HEK293 (cell line): ENCODE measurements around the gene ZNF574.

Source experiments
- CTCF ChIA-PET: fragments of 350-600 bp; formaldehyde crosslinking; extraction: SDS; loops from one replicate; lab custom pipeline; 2021; ENCODE audit warnings: antibody characterized with exemption; lab: Yijun Ruan, JAX
- POLR2A ChIA-PET: fragments of 300-600 bp; formaldehyde crosslinking; extraction: SDS; loops from one replicate; lab custom pipeline; 2020; ENCODE audit warnings: antibody characterized with exemption, inconsistent platforms; lab: Yijun Ruan, JAX
- H3K27ac ChIP-seq: fragments of 200-500 bp; sonication (Bioruptor generic); 2 replicates; pipeline ENCODE4 v1.5.1; 2014; ENCODE audit warnings: low read depth, low read length, control low read depth, inconsistent platforms; ENCODE audit errors: extremely low read depth
- H3K36me3 ChIP-seq, 2 experiments: fragments of 200-500 bp in 1 of 2; sonication (Bioruptor generic) in 1 of 2; 1 replicate in 1 of 2; 2 replicates in 1 of 2; pipeline ENCODE4 v1.5.1; 2014 to 2017; ENCODE audit warnings: inconsistent platforms in 2 of 2, low read length in 2 of 2; ENCODE audit not compliant: control insufficient read depth in 2 of 2, insufficient read depth in 1 of 2
- H3K4me1 ChIP-seq: fragments of 200-500 bp; sonication (Bioruptor generic); 2 replicates; pipeline ENCODE4 v1.5.1; 2014; ENCODE audit warnings: mild to moderate bottlenecking, low read length, inconsistent platforms; ENCODE audit not compliant: control insufficient read depth, insufficient read depth
- H3K4me3 ChIP-seq: 2 replicates; pipeline ENCODE4 v1.5.1; 2011; ENCODE audit warnings: low read depth, mild to moderate bottlenecking, control low read depth, low read length, moderate library complexity
- H3K9me3 ChIP-seq: fragments of 200-500 bp; sonication (Bioruptor generic); 2 replicates; pipeline ENCODE4 v1.5.1; 2014; ENCODE audit warnings: low read depth, low read length, inconsistent platforms; ENCODE audit not compliant: control insufficient read depth, insufficient read depth
- GLI4 ChIP-seq: fragments of 450-650 bp; formaldehyde crosslinking; IDR thresholded peaks from 2 replicates; pipeline ENCODE4 v1.5.1; 2016; ENCODE audit warnings: missing biosample characterization, missing genetic modification characterization
- OVOL3 ChIP-seq: fragments of 450-650 bp; formaldehyde crosslinking; IDR thresholded peaks from 2 replicates; pipeline ENCODE4 v1.5.1; 2016; ENCODE audit warnings: missing biosample characterization, missing genetic modification characterization
- PRDM1 ChIP-seq: fragments of 450-650 bp; formaldehyde crosslinking; IDR thresholded peaks from 2 replicates; pipeline ENCODE4; 2016; ENCODE audit warnings: missing biosample characterization, missing genetic modification characterization
- REPIN1 ChIP-seq: fragments of 450-650 bp; formaldehyde crosslinking; IDR thresholded peaks from 2 replicates; pipeline ENCODE4 v1.5.1; 2017; ENCODE audit warnings: missing biosample characterization, missing genetic modification characterization, low read depth
- WT1 ChIP-seq: fragments of 450-650 bp; formaldehyde crosslinking; IDR thresholded peaks from 2 replicates; pipeline ENCODE4 v1.5.1; 2016; ENCODE audit warnings: missing biosample characterization, missing genetic modification characterization
- YY1 ChIP-seq: fragments of 450-650 bp; formaldehyde crosslinking; IDR thresholded peaks from 2 replicates; pipeline ENCODE4 v1.5.1; 2018; ENCODE audit warnings: missing biosample characterization, missing genetic modification characterization
- ZBTB21 ChIP-seq: fragments of 450-650 bp; formaldehyde crosslinking; IDR thresholded peaks from 2 replicates; pipeline ENCODE4 v1.5.1; 2017; ENCODE audit warnings: missing biosample characterization, missing genetic modification characterization
- ZBTB7A ChIP-seq: fragments of 450-650 bp; formaldehyde crosslinking; IDR thresholded peaks from 2 replicates; pipeline ENCODE4 v1.5.1; 2016; ENCODE audit warnings: low read depth, missing biosample characterization, missing genetic modification characterization
- ZFP37 ChIP-seq: fragments of 450-650 bp; formaldehyde crosslinking; IDR thresholded peaks from 2 replicates; pipeline ENCODE4 v1.5.1; 2016; ENCODE audit warnings: missing biosample characterization, missing genetic modification characterization
- ZFP69B ChIP-seq: fragments of 450-650 bp; formaldehyde crosslinking; IDR thresholded peaks from 2 replicates; pipeline ENCODE4 v1.5.1; 2016; ENCODE audit warnings: missing biosample characterization, missing genetic modification characterization
- ZNF274 ChIP-seq, 2 experiments: fragments of 200-500 bp in 1 of 2; fragments of 450-650 bp in 1 of 2; sonication (Bioruptor generic) in 1 of 2; formaldehyde crosslinking in 1 of 2; IDR thresholded peaks; 2 replicates each; pipeline versions ENCODE4 v1.5.1 to v1.6.1; 2014 to 2016; ENCODE audit warnings: borderline replicate concordance in 1 of 2, inconsistent platforms in 1 of 2, low read length in 1 of 2, missing biosample characterization in 1 of 2, missing genetic modification characterization in 1 of 2
- ZNF391 ChIP-seq: fragments of 450-650 bp; formaldehyde crosslinking; IDR thresholded peaks from 2 replicates; pipeline ENCODE4 v1.5.1; 2016; ENCODE audit warnings: low read depth, missing biosample characterization, missing genetic modification characterization, borderline replicate concordance
- ZNF510 ChIP-seq: fragments of 450-650 bp; formaldehyde crosslinking; IDR thresholded peaks from 2 replicates; pipeline ENCODE4 v1.5.1; 2018; ENCODE audit warnings: mild to moderate bottlenecking, missing genetic modification characterization, missing biosample characterization; ENCODE audit not compliant: insufficient replicate concordance
- ZNF777 ChIP-seq: fragments of 450-650 bp; formaldehyde crosslinking; IDR thresholded peaks from 2 replicates; pipeline ENCODE4 v1.5.1; 2017; ENCODE audit warnings: missing biosample characterization, missing genetic modification characterization, borderline replicate concordance
- TF ChIP-seq, protein P1 (sequence below): IDR thresholded peaks from 2 replicates; pipeline ENCODE4 v1.6.1; 2011; ENCODE audit warnings: mild to moderate bottlenecking, low read depth, low read length, borderline replicate concordance
- TF ChIP-seq, protein P2 (sequence below): fragments of 450-650 bp; formaldehyde crosslinking; IDR thresholded peaks from 2 replicates; pipeline ENCODE4 v1.5.1; 2016; ENCODE audit warnings: missing biosample characterization, missing genetic modification characterization
- TF ChIP-seq, protein P3 (sequence below): fragments of 450-650 bp; formaldehyde crosslinking; IDR thresholded peaks from 2 replicates; pipeline ENCODE4 v1.5.1; 2017; ENCODE audit warnings: missing biosample characterization, missing genetic modification characterization
- TF ChIP-seq, protein P4 (sequence below): fragments of 450-650 bp; formaldehyde crosslinking; IDR thresholded peaks from 2 replicates; pipeline ENCODE4 v1.5.1; 2016; ENCODE audit warnings: missing biosample characterization, missing genetic modification characterization
- TF ChIP-seq, protein P5 (sequence below): fragments of 450-650 bp; formaldehyde crosslinking; IDR thresholded peaks from 2 replicates; pipeline ENCODE4 v1.5.1; 2016; ENCODE audit warnings: missing biosample characterization, missing genetic modification characterization
- TF ChIP-seq, protein P6 (sequence below): fragments of 450-650 bp; formaldehyde crosslinking; IDR thresholded peaks from 2 replicates; pipeline ENCODE4 v1.5.1; 2017; ENCODE audit warnings: missing biosample characterization, missing genetic modification characterization
- TF ChIP-seq, protein P7 (sequence below): fragments of 450-650 bp; formaldehyde crosslinking; IDR thresholded peaks from 2 replicates; pipeline ENCODE4 v1.5.1; 2016; ENCODE audit warnings: missing biosample characterization, missing genetic modification characterization, low read depth

Gene ZNF574

DNA sequence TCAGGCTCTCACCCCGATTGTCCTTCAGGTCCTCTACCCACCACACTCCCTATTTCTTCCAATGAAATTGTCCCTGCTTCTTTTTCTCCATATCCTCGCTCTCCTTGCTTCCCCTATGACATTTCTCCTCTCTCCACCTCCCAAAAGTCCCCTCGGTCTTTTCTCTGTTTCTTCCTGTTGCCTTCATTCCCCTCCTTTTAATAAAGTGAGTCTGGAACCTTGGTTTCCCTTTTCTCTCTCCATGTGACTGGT, 676 bp upstream of the ZNF574 start:
- Histone ChIP-seq H3K4me1 (peaks cover 11% of the 10 kb centered on the region), H3K36me3 (peaks cover 24 to 27% of the 10 kb centered on the region in 2 experiments), H3K9me3 (no peaks in the 10 kb centered on the region), H3K4me3 (peak overlapping the region; percentile 61), H3K27ac (peak overlapping the region; percentile 98)
- POLR2A ChIA-PET: no interaction called here
- CTCF ChIA-PET: no interaction called here
- TF ChIP-seq YY1: no peak
- no peak for TF ChIP-seq ZNF510 (tag by site-specific recombination)
- no peak; the same call in 1 of the 2 replicates for TF ChIP-seq WT1 (tag by site-specific recombination)
- no peak for TF ChIP-seq ZBTB21 (tag by site-specific recombination)
- TF ChIP-seq ZNF777: 0 out of 2 replicates have a peak, but pooled peaks have one; percentile 39
- peak; percentile 99 for TF ChIP-seq PRDM1 (tag by site-specific recombination)
- TF ChIP-seq, protein P1, sequence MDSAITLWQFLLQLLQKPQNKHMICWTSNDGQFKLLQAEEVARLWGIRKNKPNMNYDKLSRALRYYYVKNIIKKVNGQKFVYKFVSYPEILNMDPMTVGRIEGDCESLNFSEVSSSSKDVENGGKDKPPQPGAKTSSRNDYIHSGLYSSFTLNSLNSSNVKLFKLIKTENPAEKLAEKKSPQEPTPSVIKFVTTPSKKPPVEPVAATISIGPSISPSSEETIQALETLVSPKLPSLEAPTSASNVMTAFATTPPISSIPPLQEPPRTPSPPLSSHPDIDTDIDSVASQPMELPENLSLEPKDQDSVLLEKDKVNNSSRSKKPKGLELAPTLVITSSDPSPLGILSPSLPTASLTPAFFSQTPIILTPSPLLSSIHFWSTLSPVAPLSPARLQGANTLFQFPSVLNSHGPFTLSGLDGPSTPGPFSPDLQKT: no peak
- no peak; the same call in 1 of the 2 replicates for TF ChIP-seq ZNF391
- TF ChIP-seq, protein P2, sequence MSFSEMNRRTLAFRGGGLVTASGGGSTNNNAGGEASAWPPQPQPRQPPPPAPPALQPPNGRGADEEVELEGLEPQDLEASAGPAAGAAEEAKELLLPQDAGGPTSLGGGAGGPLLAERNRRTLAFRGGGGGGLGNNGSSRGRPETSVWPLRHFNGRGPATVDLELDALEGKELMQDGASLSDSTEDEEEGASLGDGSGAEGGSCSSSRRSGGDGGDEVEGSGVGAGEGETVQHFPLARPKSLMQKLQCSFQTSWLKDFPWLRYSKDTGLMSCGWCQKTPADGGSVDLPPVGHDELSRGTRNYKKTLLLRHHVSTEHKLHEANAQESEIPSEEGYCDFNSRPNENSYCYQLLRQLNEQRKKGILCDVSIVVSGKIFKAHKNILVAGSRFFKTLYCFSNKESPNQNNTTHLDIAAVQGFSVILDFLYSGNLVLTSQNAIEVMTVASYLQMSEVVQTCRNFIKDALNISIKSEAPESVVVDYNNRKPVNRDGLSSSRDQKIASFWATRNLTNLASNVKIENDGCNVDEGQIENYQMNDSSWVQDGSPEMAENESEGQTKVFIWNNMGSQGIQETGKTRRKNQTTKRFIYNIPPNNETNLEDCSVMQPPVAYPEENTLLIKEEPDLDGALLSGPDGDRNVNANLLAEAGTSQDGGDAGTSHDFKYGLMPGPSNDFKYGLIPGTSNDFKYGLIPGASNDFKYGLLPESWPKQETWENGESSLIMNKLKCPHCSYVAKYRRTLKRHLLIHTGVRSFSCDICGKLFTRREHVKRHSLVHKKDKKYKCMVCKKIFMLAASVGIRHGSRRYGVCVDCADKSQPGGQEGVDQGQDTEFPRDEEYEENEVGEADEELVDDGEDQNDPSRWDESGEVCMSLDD: 0 out of 2 replicates have a peak, but pooled peaks have one; percentile 66
- TF ChIP-seq, protein P3, sequence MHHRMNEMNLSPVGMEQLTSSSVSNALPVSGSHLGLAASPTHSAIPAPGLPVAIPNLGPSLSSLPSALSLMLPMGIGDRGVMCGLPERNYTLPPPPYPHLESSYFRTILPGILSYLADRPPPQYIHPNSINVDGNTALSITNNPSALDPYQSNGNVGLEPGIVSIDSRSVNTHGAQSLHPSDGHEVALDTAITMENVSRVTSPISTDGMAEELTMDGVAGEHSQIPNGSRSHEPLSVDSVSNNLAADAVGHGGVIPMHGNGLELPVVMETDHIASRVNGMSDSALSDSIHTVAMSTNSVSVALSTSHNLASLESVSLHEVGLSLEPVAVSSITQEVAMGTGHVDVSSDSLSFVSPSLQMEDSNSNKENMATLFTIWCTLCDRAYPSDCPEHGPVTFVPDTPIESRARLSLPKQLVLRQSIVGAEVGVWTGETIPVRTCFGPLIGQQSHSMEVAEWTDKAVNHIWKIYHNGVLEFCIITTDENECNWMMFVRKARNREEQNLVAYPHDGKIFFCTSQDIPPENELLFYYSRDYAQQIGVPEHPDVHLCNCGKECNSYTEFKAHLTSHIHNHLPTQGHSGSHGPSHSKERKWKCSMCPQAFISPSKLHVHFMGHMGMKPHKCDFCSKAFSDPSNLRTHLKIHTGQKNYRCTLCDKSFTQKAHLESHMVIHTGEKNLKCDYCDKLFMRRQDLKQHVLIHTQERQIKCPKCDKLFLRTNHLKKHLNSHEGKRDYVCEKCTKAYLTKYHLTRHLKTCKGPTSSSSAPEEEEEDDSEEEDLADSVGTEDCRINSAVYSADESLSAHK (tag by site-specific recombination): peak; percentile 34; the same call in 1 of the 2 replicates
- TF ChIP-seq ZFP37 (tag by site-specific recombination): peak; percentile 89
- TF ChIP-seq REPIN1: 0 out of 2 replicates have a peak, but pooled peaks have one; percentile 62
- TF ChIP-seq OVOL3: peak; percentile 74; the same call in 1 of the 2 replicates
- TF ChIP-seq, protein P4, sequence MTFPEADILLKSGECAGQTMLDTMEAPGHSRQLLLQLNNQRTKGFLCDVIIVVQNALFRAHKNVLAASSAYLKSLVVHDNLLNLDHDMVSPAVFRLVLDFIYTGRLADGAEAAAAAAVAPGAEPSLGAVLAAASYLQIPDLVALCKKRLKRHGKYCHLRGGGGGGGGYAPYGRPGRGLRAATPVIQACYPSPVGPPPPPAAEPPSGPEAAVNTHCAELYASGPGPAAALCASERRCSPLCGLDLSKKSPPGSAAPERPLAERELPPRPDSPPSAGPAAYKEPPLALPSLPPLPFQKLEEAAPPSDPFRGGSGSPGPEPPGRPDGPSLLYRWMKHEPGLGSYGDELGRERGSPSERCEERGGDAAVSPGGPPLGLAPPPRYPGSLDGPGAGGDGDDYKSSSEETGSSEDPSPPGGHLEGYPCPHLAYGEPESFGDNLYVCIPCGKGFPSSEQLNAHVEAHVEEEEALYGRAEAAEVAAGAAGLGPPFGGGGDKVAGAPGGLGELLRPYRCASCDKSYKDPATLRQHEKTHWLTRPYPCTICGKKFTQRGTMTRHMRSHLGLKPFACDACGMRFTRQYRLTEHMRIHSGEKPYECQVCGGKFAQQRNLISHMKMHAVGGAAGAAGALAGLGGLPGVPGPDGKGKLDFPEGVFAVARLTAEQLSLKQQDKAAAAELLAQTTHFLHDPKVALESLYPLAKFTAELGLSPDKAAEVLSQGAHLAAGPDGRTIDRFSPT: no peak
- TF ChIP-seq ZNF274 (IDR thresholded peaks at IDR 0.05; ENCODE audit: low read length): no peak
- no peak for TF ChIP-seq ZNF274 (tag by site-specific recombination; IDR thresholded peaks at IDR 0.05; ENCODE audit: borderline replicate concordance)
- TF ChIP-seq, protein P5, sequence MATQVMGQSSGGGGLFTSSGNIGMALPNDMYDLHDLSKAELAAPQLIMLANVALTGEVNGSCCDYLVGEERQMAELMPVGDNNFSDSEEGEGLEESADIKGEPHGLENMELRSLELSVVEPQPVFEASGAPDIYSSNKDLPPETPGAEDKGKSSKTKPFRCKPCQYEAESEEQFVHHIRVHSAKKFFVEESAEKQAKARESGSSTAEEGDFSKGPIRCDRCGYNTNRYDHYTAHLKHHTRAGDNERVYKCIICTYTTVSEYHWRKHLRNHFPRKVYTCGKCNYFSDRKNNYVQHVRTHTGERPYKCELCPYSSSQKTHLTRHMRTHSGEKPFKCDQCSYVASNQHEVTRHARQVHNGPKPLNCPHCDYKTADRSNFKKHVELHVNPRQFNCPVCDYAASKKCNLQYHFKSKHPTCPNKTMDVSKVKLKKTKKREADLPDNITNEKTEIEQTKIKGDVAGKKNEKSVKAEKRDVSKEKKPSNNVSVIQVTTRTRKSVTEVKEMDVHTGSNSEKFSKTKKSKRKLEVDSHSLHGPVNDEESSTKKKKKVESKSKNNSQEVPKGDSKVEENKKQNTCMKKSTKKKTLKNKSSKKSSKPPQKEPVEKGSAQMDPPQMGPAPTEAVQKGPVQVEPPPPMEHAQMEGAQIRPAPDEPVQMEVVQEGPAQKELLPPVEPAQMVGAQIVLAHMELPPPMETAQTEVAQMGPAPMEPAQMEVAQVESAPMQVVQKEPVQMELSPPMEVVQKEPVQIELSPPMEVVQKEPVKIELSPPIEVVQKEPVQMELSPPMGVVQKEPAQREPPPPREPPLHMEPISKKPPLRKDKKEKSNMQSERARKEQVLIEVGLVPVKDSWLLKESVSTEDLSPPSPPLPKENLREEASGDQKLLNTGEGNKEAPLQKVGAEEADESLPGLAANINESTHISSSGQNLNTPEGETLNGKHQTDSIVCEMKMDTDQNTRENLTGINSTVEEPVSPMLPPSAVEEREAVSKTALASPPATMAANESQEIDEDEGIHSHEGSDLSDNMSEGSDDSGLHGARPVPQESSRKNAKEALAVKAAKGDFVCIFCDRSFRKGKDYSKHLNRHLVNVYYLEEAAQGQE: peak; percentile 27; the same call in 1 of the 2 replicates
- TF ChIP-seq, protein P6, sequence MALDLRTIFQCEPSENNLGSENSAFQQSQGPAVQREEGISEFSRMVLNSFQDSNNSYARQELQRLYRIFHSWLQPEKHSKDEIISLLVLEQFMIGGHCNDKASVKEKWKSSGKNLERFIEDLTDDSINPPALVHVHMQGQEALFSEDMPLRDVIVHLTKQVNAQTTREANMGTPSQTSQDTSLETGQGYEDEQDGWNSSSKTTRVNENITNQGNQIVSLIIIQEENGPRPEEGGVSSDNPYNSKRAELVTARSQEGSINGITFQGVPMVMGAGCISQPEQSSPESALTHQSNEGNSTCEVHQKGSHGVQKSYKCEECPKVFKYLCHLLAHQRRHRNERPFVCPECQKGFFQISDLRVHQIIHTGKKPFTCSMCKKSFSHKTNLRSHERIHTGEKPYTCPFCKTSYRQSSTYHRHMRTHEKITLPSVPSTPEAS (tag by site-specific recombination): 0 out of 2 replicates have a peak, but pooled peaks have one; percentile 31
- TF ChIP-seq GLI4: 0 out of 2 replicates have a peak, but pooled peaks have one; percentile 58
- peak; percentile 65; the same call in 1 of the 2 replicates for TF ChIP-seq ZBTB7A (tag by site-specific recombination)
- peak; percentile 62; the same call in 1 of the 2 replicates for TF ChIP-seq ZFP69B (tag by site-specific recombination)
- TF ChIP-seq, protein P7, sequence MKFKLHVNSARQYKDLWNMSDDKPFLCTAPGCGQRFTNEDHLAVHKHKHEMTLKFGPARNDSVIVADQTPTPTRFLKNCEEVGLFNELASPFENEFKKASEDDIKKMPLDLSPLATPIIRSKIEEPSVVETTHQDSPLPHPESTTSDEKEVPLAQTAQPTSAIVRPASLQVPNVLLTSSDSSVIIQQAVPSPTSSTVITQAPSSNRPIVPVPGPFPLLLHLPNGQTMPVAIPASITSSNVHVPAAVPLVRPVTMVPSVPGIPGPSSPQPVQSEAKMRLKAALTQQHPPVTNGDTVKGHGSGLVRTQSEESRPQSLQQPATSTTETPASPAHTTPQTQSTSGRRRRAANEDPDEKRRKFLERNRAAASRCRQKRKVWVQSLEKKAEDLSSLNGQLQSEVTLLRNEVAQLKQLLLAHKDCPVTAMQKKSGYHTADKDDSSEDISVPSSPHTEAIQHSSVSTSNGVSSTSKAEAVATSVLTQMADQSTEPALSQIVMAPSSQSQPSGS: no peak
